HEK293T (cell line): Measurements from ENCODE around the gene CAPN13.

Experiments used
- FOXK2 ChIP-seq: fragments of 450-650 bp; IDR thresholded peaks from 2 replicates; pipeline ENCODE4 v1.6.1; 2016; ENCODE audit warnings: mild to moderate bottlenecking
- FOXM1 ChIP-seq: fragments of 450-650 bp; IDR thresholded peaks from 2 replicates; pipeline ENCODE4 v1.6.1; 2017; ENCODE audit warnings: mild to moderate bottlenecking, borderline replicate concordance
- SP1 ChIP-seq: fragments of 450-650 bp; IDR thresholded peaks from 2 replicates; pipeline ENCODE4 v1.6.1; 2017
- SUZ12 ChIP-seq: fragments of 450-650 bp; IDR thresholded peaks from 2 replicates; pipeline ENCODE4 v1.6.1; 2016; ENCODE audit warnings: mild to moderate bottlenecking

DNA sequence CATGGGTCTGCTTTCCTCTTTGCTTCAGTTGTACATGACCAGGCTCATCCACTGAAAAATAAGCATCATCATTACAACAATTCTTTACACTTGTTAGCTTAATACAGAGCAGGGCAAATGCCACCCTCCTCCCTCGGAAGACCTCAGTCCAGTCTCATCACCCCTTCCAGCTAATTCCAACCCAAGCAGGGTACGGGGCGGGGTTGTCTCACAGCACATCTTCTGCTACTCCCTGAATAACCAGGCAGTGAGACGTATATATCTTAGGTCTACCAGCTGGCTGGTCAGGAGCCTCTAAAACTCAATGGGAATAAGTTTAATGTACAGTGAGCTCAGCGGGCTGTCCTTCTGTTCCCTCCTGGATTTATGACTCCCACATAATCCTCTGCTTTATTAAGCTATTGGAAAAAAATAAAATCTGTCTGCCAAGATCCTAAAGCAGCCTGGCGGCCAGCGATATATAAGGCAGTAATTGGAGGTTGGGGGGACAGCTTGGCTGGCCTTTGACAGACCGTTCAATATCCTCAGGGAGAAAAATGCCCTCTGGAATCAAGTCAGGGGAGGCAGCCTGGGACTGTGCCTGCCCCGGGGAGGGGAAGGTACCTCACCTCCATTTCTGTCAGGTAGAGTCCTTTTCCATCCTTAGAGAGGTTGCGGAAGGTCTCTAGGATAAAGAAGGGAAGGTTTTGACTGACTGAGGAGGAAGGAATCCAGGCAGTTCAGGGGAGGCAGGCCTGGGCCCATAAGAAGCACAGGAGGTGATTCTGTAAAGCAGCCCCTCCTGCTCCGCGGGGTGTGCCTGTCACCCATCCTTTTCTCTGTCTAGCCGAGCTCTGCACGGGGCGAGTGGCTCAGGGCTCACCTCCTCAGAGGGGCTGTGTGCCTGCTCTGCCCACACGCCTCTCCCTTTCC, 76.3 kb downstream of the CAPN13 start:
- no peak for TF ChIP-seq FOXK2
- no peak for TF ChIP-seq FOXM1
- TF ChIP-seq SP1: no peak
- no peak for TF ChIP-seq SUZ12
